HepG2 (cell line): ENCODE results near the gene TM9SF4. TPM values are rescaled to one million over a fixed set of nuclear protein-coding genes. Genes with fewer than 3 reads are reported as not detected.

ENCODE experiments used
- CCDC6 ChIP-seq: sonication (generic); formaldehyde crosslinking; IDR thresholded peaks from 2 replicates; pipeline ENCODE4 v1.8.1; 2022; ENCODE audit warnings: mild to moderate bottlenecking, missing genetic modification reagents, moderate library complexity
- DNMT1 ChIP-seq: sonication (generic); formaldehyde crosslinking; IDR thresholded peaks from 2 replicates; pipeline ENCODE4 v1.5.1; 2020; ENCODE audit warnings: mild to moderate bottlenecking, missing genetic modification reagents
- KDM4B ChIP-seq: sonication (generic); formaldehyde crosslinking; IDR thresholded peaks from 2 replicates; pipeline ENCODE4 v1.4.0; 2020; ENCODE audit warnings: missing genetic modification reagents
- NAIF1 ChIP-seq: sonication (generic); formaldehyde crosslinking; IDR thresholded peaks from 2 replicates; pipeline ENCODE4 v1.5.0; 2020; ENCODE audit warnings: mild to moderate bottlenecking, missing genetic modification reagents, borderline replicate concordance
- NRL ChIP-seq: sonication (generic); formaldehyde crosslinking; IDR thresholded peaks from 2 replicates; pipeline ENCODE4 v1.5.0; 2020; ENCODE audit warnings: missing genetic modification reagents, mild to moderate bottlenecking, moderate library complexity, borderline replicate concordance
- RARA ChIP-seq: IDR thresholded peaks from 2 replicates; pipeline ENCODE4 v1.6.1; 2016; ENCODE audit warnings: missing genetic modification reagents, missing compliant biosample characterization
- SNAI1 ChIP-seq: sonication (generic); formaldehyde crosslinking; IDR thresholded peaks from 2 replicates; pipeline ENCODE4 v1.5.0; 2020; ENCODE audit warnings: mild to moderate bottlenecking, missing genetic modification reagents, borderline replicate concordance
- TEAD3 ChIP-seq: optimal IDR thresholded peaks from 2 replicates; pipeline ENCODE3; 2016; ENCODE audit warnings: borderline replicate concordance
- ZBTB3 ChIP-seq: sonication (generic); formaldehyde crosslinking; IDR thresholded peaks from 2 replicates; pipeline ENCODE4 v1.4.0; 2020; ENCODE audit warnings: low read depth, mild to moderate bottlenecking, moderate library complexity, missing genetic modification reagents, borderline replicate concordance
- ZFP90 ChIP-seq: sonication (generic); formaldehyde crosslinking; IDR thresholded peaks from 2 replicates; pipeline ENCODE4 v1.8.0; 2022; ENCODE audit warnings: missing genetic modification reagents, mild to moderate bottlenecking, inconsistent platforms, borderline replicate concordance
- ZNF124 ChIP-seq: sonication (generic); formaldehyde crosslinking; IDR thresholded peaks from 2 replicates; pipeline ENCODE4 v1.4.0; 2020; ENCODE audit warnings: missing genetic modification reagents
- ZNF256 ChIP-seq: sonication (generic); formaldehyde crosslinking; conservative IDR thresholded peaks from 2 replicates; pipeline ENCODE4 v1.4.0; 2020; ENCODE audit warnings: missing genetic modification reagents
- ZNF558 ChIP-seq: sonication (generic); formaldehyde crosslinking; IDR thresholded peaks from 2 replicates; pipeline ENCODE4 v1.9.0; 2022; ENCODE audit warnings: mild to moderate bottlenecking, missing genetic modification reagents, borderline replicate concordance
- ZNF563 ChIP-seq: sonication (generic); formaldehyde crosslinking; IDR thresholded peaks from 2 replicates; pipeline ENCODE4 v1.8.0; 2022; ENCODE audit warnings: mild to moderate bottlenecking, moderate library complexity, missing genetic modification reagents
- polyA plus RNA-seq, 8 experiments: library from polyadenylated mRNA; depleted of rRNA in 3 of 8; stranded (reverse) in 7 of 8; unstranded in 1 of 8; fragments of >200 nt; fragmentation: Illumina TruSeq in 4 of 8; extraction: Trizol in 4 of 8; gene quantifications; 2 replicates each; pipeline versions ENCODE4 v1.2.1 to v1.2.3, GENCODE V29; 2011 to 2016; ENCODE audit warnings: low read depth in 4 of 8, missing spikeins in 1 of 8, mixed read lengths in 1 of 8; ENCODE audit not compliant: insufficient read depth in 1 of 8
- total RNA-seq, 5 experiments: library from RNA; depleted of rRNA; stranded (reverse); fragments of >200 nt; fragmentation: Illumina TruSeq; extraction: Trizol; gene quantifications; 2 replicates each; pipeline ENCODE4 v1.2.3, GENCODE V29; 2016; ENCODE audit warnings: low read depth in 1 of 5
- TF ChIP-seq, protein P1 (sequence below): sonication (generic); formaldehyde crosslinking; IDR thresholded peaks from 2 replicates; pipeline ENCODE4 v1.5.0; 2020; ENCODE audit warnings: missing genetic modification reagents, mild to moderate bottlenecking, borderline replicate concordance
- TF ChIP-seq, protein P2 (sequence below): sonication (generic); formaldehyde crosslinking; IDR thresholded peaks from 2 replicates; pipeline ENCODE4 v1.9.0; 2022; ENCODE audit warnings: missing genetic modification reagents, mild to moderate bottlenecking, borderline replicate concordance
- TF ChIP-seq, protein P3 (sequence below): sonication (generic); formaldehyde crosslinking; IDR thresholded peaks from 2 replicates; pipeline ENCODE4 v1.5.0; 2020; ENCODE audit warnings: mild to moderate bottlenecking, missing genetic modification reagents
- TF ChIP-seq, protein P4 (sequence below), 2 experiments: sonication (generic) in 1 of 2; formaldehyde crosslinking in 1 of 2; IDR thresholded peaks; 2 replicates each; pipeline versions ENCODE4 v1.4.0 to v1.6.1; 2018 to 2020; ENCODE audit warnings: missing genetic modification reagents in 2 of 2, borderline replicate concordance in 1 of 2, low read depth in 1 of 2, mild to moderate bottlenecking in 1 of 2, missing biosample characterization in 1 of 2
- TF ChIP-seq, protein P5 (sequence below): sonication (generic); formaldehyde crosslinking; IDR thresholded peaks from 2 replicates; pipeline ENCODE4 v1.4.0; 2020; ENCODE audit warnings: mild to moderate bottlenecking, missing genetic modification reagents

The TM9SF4 gene
- total and polyA plus RNA-seq, 2 of the 13 experiments (the other 11 are each of a cell fraction or from before 2014, with no cell fraction given), result 53.5 to 171 TPM

DNA sequence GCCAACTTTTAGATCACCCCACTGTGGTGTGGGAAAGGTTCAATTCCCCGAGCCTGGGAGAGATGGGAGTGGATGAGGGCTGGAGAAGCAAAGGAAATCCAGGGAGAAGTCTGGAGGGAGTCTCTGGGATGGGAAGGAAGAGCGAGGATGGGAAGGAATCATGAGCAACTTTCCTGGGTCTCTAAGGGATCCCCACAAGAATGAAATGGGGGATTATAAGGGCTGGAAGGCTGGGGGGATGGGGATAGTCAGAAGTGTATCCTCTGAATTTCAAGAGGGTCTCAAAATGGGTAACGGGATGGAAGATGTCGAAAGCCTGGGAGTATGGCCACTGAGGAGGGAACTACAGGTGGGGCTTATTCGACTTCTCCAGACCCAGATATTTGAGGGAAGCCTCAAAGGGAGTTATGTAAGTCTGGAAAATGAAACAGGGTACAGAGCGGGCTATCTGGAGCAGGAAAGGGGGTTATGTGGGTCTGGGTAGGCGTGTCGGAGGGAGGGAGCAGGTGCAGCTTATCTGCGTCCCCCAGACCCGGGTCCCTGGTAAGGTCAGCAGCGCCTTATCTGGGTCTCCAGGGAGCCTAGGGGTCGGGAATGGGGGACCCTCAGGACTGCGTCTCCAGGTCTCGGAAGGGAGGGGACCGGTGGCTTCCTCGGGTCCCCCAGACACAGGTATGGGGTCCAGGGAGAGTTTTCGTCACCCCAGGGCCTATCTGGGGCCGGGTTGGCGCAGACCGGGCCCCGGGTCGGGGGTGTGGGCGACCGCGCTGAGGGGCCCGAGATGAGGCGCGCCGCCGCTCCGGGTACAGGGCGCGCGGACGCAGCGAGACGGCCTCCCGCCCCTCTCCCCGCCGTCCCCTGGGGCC lies 97.5 kb downstream of the TM9SF4 start (continued):
- TF ChIP-seq ZNF256 (CRISPR knock-in tag) (peak; percentile 55; the same call in 1 of the 2 replicates), ZFP90 (CRISPR knock-in tag) (0 out of 2 replicates have a peak, but pooled peaks have one; percentile 3), NAIF1 (CRISPR knock-in tag) (peak; percentile 50; the same call in 1 of the 2 replicates), ZNF124 (CRISPR knock-in tag) (0 out of 2 replicates have a peak, but pooled peaks have one; percentile 23), RARA (CRISPR knock-in tag) (no peak), NRL (CRISPR knock-in tag) (peak; percentile 66), SNAI1 (CRISPR knock-in tag) (peak; percentile 95), ZNF558 (CRISPR knock-in tag) (0 out of 2 replicates have a peak, but pooled peaks have one; percentile 86), TEAD3 (peak; percentile 10), ZNF563 (CRISPR knock-in tag) (no peak), ZBTB3 (peak; percentile 70; the same call in 1 of the 2 replicates), CCDC6 (no peak), DNMT1 (CRISPR knock-in tag) (0 out of 2 replicates have a peak, but pooled peaks have one; percentile 2), KDM4B (CRISPR knock-in tag) (peak; percentile 24; the same call in 1 of the 2 replicates)
- TF ChIP-seq, protein P1, sequence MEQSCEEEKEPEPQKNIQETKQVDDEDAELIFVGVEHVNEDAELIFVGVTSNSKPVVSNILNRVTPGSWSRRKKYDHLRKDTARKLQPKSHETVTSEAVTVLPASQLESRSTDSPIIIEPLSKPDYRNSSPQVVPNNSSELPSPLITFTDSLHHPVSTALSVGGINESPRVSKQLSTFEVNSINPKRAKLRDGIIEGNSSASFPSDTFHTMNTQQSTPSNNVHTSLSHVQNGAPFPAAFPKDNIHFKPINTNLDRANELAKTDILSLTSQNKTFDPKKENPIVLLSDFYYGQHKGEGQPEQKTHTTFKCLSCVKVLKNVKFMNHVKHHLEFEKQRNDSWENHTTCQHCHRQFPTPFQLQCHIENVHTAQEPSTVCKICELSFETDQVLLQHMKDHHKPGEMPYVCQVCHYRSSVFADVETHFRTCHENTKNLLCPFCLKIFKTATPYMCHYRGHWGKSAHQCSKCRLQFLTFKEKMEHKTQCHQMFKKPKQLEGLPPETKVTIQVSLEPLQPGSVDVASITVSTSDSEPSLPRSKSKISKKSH, result peak; percentile 72; the same call in 1 of the 2 replicates
- TF ChIP-seq, protein P2, sequence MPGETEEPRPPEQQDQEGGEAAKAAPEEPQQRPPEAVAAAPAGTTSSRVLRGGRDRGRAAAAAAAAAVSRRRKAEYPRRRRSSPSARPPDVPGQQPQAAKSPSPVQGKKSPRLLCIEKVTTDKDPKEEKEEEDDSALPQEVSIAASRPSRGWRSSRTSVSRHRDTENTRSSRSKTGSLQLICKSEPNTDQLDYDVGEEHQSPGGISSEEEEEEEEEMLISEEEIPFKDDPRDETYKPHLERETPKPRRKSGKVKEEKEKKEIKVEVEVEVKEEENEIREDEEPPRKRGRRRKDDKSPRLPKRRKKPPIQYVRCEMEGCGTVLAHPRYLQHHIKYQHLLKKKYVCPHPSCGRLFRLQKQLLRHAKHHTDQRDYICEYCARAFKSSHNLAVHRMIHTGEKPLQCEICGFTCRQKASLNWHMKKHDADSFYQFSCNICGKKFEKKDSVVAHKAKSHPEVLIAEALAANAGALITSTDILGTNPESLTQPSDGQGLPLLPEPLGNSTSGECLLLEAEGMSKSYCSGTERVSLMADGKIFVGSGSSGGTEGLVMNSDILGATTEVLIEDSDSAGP (CRISPR knock-in tag), result peak; percentile 23; the same call in 1 of the 2 replicates
- TF ChIP-seq, protein P3, sequence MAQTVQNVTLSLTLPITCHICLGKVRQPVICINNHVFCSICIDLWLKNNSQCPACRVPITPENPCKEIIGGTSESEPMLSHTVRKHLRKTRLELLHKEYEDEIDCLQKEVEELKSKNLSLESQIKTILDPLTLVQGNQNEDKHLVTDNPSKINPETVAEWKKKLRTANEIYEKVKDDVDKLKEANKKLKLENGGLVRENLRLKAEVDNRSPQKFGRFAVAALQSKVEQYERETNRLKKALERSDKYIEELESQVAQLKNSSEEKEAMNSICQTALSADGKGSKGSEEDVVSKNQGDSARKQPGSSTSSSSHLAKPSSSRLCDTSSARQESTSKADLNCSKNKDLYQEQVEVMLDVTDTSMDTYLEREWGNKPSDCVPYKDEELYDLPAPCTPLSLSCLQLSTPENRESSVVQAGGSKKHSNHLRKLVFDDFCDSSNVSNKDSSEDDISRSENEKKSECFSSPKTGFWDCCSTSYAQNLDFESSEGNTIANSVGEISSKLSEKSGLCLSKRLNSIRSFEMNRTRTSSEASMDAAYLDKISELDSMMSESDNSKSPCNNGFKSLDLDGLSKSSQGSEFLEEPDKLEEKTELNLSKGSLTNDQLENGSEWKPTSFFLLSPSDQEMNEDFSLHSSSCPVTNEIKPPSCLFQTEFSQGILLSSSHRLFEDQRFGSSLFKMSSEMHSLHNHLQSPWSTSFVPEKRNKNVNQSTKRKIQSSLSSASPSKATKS (CRISPR knock-in tag), result 0 out of 2 replicates have a peak, but pooled peaks have one; percentile 63
- TF ChIP-seq, protein P4, sequence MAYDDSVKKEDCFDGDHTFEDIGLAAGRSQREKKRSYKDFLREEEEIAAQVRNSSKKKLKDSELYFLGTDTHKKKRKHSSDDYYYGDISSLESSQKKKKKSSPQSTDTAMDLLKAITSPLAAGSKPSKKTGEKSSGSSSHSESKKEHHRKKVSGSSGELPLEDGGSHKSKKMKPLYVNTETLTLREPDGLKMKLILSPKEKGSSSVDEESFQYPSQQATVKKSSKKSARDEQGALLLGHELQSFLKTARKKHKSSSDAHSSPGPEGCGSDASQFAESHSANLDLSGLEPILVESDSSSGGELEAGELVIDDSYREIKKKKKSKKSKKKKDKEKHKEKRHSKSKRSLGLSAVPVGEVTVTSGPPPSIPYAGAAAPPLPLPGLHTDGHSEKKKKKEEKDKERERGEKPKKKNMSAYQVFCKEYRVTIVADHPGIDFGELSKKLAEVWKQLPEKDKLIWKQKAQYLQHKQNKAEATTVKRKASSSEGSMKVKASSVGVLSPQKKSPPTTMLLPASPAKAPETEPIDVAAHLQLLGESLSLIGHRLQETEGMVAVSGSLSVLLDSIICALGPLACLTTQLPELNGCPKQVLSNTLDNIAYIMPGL (CRISPR knock-in tag; IDR thresholded peaks at IDR 0.05; ENCODE audit: borderline replicate concordance in 1 of 2, low read depth in 1 of 2), result 0 out of 4 replicates have a peak, but pooled peaks of 1 of the 2 experiments have one; percentile 27
- TF ChIP-seq, protein P5, sequence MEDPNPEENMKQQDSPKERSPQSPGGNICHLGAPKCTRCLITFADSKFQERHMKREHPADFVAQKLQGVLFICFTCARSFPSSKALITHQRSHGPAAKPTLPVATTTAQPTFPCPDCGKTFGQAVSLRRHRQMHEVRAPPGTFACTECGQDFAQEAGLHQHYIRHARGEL (CRISPR knock-in tag), result 0 out of 2 replicates have a peak, but pooled peaks have one; percentile 41
